HG03565 (cell line): Measurements from ENCODE around the gene TRA2B.

Experiments used
- ATAC-seq: cut with Tn5 transposase; IDR thresholded peaks from one replicate; pipeline ENCODE4 v1.9.1; 2021; ENCODE audit warnings: mild to moderate bottlenecking, moderate library complexity; ENCODE audit not compliant: unreplicated experiment

Gene TRA2B

DNA sequence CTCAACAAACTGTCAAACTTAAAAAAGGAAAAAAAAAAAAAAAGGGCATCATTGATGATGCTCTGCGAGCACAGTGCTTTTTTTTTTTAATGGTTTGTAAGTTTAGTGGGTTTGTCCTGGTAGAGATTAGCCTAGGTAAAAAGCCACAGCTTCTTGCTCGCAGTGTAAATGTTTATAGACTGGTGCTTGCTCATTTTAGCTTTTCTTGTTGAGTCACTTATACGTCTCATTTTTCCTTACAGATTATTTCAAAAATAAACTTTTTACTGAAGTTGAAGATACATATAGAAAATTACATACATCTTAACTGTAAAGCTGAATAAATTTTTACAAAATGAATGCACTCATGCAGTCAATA is 16.5 kb upstream of the TRA2B start:
- no peak for ATAC-seq

DNA sequence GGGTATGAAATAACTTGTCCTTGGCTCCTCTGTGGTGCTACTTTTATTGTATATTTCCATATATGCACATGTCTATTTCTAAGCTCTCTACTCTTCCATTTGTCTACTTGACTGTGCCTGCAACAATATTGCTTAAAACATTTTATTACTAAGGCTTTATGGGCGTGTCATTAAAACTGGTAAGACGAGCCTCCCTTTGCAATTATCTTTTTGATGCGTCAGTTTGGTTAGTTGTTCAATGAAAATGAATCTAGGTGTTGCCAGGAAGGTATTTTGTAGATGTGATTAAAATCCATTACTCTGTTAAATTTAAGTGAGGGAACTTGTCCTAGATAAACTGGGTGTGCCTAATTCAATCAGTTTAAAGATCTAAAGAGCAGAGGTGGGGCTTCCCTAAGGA is 12.9 kb upstream of the TRA2B start:
- ATAC-seq = no peak

DNA sequence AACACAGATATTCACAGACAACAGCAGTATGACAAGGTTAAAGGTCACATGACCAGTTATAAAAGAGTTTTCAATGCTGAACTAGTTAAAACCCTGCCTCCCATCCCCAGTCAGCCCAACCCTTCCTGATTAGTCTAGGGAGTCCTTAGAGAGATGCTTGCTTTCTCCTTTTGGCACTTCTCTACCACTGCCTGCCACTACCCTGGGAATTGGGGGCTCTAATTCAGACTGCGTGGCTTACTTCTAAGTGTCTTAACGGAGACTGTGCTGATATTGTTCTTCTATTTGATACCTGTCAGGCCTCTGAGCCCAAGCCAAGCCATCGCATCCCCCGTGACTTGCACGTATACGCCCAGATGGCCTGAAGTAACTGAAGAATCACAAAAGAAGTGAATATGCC is 11.7 kb upstream of the TRA2B start:
- no peak for ATAC-seq

DNA sequence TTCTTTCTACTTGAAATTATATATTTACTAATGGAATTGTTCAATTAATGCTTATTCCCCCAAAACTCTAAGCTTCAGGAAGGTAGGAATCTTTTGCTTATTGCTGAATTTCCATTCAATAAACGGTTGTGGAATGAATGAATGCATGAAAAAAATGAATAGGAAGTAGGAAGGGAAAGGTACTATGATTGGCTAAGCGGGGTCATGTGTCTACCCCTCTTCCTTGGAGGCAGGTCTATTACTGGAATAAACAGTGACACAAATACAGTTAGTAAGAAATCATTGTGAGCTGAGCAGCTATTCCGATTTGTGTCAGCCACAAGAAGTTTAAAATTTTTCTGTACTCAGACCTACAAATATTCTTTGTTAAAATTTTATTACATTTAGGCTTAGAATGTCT is 10.5 kb upstream of the TRA2B start:
- no peak for ATAC-seq

DNA sequence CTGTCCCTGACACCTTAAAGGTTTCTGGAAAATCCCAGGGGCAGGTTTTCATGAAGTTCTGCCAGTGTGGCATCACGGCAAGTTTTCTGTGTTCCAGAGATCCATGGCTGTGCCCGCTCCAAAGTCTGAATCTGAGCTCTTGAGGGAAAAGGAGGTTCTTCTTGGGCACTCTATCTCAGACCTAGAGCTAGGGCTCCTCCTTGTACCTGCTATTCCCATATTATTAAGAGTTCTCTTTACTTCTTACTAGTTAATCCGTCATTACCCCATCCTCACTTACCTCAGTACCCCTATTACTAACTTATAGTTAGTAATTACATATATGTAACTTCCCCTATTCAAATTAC is 5.9 kb upstream of the TRA2B start:
- ATAC-seq = no peak

DNA sequence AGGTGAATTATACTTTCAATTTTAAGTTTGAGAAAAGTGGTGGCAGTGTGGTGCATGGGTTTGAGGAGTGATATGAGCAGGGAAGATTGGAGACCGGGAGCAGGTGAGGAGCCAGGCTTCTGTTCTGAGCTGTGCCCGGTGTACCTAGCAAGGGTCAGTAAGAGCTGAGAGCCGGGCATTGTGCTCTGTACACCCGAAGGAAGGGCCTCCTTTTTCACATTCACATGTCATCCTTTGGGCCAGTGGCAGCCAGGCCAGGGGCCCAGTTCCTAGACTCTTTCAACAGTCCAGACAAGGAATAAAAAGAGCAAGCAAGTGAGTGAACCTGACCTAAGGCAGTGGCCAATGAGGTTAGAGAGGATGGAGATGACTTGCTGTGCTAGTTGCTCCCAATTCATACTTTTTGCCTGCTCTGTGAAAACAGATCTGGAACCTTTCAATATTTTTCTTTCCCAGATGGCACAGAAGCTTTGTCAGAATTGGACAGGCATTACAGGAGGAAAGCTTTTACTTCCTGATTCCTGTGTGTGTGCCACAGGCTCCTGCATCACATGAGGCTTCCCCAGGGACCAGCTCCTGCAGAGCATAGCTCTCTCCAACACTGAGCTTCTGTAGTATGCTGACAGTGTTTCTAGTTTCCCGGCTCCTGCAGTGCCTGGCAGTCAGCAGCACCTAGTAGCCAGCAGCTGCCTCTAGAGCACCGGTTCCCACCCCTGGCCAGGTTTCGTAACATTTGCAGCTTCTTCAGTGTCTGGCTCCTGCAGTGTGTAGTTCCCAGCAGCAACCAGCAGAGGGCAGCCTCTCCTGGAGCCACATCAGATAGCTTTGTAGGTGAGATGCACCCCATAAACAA is 5.3 kb upstream of the TRA2B start:
- peak; percentile 82 for ATAC-seq

DNA sequence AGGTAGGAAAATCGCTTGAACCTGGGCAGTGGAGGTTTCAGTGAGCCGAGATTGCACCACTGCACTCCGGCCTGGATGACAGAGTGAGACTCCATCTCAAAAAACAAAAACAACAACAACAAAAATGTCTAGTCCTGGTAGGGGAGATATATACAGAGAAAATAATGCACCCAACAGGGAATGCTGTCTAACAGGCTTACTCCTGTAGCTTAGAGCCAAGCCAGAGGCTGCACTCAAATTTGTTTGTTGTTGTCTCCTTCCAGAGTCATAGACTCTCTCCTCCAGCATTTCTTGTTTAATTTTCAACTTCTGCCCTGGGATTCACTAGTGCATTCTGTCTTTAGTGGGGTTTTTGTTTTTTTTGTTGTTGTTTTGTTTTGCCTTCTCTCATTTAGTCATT is 4.6 kb upstream of the TRA2B start:
- no peak for ATAC-seq

DNA sequence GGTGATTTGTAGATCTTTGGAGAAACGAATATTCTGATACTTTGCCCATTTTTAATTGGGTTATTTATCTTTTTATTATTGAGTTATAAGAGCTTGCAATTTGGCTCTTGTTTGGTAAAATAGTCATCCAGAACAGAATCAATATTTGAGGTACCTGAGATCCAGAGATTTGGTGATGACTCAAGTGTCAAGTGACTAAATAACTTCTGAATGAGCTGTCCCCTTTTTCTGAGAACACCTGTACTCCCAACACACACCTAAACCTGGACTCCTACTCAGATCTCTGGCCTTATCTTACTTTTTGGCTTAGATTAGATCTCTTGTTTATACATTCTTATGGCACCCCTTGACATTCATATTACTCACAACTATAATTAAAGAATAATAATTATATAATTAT is 3.1 kb upstream of the TRA2B start:
- ATAC-seq = no peak

DNA sequence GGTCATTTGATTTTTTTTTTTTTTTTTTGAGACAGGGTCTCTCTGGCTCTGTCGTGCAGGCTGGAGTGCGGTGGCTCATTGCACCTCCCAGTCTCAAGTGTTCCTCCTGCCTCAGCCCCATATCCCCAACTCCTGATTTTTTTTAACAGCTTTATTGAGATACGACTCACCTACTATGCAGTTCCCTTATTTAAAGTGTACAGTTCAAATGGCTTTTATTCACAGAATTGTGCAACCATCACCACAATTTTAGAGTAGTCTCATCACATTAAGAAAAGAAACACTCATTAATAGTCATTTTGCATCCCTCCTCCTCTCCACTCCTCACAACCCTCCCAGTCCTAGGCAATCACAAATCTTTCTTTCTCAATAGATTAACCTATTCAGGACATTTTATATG is 1.9 kb upstream of the TRA2B start:
- ATAC-seq = no peak

DNA sequence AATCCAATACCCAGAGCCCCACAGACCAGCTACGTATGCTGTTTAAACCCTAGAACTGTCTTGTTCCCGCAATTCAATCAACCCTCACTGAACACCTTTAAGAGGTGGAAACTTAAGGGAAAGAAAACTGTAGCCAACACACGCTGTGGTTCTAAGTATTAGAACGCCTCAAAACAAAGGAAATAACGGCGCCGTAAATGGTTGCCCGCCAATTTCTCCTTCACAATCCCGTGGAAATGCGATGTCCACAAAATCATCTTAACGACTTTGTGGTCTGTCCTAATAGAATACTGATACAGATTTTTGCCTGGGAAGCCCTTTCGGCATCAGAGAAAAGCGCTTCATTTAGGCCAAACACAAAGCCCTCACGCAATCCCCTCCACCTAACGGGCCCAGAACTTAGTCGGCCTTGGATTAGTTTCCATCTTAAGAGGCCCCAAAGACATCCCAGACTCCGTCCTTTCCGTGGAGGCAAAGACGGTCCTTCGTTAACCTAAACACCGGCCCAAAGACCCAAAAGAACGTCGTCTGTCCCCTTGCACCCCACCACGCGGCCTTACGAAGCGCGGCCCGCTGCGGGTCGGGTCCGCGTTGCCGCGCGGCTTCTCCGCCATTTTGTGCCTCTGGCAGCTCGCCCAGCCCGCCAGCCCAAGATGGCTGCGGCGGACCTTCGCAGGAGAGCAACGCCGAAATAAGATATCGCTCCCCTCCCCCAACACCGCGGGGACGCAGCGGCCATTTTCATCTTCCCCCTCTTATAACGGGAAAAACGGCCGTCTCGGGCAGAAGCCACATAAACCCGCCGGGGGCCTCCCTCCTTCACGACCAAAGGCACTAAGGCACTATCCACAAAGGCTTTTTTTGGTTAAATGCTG is 763 bp downstream of the TRA2B start:
- ATAC-seq = peak; percentile 24

DNA sequence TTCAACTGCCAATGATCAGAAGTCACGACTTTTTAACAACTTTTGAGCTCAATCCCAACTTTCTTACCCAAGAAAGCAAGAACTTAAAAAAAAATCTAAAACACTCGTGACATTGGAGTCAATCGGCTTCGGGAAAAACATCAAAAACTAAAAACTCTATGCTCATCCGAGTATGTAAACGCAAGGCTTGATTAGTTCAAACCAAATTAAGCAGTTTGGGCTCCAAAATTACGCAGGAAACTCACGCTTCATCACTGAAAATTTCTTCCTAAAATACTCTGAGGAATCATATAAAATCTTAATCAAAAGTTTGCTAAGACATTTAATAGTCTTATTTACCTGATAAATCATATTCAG is 1.6 kb downstream of the TRA2B start:
- ATAC-seq = no peak

DNA sequence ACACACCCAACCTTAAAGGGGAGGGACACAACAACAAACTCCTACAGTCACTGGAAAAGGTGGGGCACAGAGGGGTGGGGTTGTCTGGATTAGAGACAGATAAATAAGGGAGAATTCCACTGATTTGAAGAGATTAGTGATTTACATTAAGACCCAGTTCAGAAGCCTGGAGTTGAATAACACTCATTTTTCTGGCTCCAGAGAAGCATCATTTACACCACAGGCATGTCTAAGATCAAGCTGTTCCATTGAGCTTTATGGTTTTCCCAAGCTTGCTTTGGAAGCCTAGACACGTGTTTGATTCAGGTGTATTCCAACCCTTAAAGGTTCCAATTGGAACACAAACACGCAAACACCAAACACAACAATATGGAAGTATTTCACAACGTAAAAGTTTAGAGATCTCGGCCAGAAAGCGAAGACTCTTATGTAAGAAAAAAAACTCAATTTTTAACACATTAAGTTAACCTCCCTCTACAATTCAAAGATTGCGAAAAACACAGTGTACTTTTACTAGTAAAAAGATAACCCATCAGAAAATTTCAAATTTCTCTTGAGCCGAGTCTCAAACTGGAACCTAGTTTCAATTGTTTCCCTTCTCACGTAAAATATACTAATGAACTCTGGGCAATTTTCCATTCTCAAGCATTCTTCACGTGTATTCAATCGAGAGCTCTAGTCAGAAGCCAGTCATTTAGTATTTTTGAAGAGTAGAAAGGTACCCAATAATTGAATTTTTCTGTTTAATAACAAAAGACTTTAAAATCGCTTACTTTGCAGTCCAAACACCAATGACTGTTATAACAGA is 2.1 kb downstream of the TRA2B start:
- no peak for ATAC-seq

DNA sequence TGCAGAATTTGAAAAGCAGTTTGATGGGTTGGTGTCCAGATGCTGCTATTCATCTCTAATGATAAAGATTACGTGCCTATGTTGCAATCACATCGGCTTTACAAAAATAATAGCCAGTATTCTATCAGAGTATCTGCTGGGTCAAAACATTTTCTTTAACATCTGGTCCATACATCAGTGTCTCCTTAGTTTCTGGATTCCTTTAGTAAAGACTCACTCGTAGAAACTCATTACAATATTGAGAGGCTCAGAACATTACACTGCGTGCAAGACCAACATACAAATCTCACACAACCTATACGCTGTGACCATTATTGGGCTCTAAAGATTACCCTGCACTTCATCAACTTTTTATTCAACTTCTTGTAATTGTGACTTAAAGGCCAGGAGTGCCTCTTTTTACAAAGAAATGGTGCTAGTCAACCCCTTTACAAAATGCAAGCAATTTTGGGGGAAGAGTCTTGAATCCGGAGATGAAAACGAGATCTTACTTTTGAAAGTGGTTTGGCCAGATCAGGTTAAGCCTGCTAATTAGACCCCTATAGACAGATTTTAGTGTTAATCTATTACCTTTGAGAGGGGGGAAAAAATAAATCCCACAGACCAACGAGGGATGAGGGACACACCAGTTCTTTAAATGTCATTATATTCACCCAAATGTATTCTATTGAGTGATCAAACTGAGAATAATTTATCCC is 2.9 kb downstream of the TRA2B start:
- no peak for ATAC-seq

DNA sequence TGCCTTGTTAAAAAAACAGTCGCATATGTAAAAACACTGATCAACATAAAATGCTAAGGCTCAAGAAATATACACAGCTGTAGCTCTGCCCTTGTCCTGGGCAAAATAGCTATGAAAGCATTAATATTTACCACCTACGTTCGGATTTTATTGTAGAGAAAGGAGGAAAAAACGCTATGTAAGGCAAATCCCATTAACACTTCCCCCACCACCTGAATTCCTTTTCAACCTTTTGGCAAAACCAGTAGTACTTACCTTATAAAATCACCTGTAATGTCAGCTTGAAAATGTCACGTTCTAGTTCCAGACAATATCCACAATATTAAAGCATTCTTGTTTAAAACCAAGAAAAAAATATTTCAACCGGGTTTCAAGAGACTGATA is 3.6 kb downstream of the TRA2B start:
- ATAC-seq = no peak

DNA sequence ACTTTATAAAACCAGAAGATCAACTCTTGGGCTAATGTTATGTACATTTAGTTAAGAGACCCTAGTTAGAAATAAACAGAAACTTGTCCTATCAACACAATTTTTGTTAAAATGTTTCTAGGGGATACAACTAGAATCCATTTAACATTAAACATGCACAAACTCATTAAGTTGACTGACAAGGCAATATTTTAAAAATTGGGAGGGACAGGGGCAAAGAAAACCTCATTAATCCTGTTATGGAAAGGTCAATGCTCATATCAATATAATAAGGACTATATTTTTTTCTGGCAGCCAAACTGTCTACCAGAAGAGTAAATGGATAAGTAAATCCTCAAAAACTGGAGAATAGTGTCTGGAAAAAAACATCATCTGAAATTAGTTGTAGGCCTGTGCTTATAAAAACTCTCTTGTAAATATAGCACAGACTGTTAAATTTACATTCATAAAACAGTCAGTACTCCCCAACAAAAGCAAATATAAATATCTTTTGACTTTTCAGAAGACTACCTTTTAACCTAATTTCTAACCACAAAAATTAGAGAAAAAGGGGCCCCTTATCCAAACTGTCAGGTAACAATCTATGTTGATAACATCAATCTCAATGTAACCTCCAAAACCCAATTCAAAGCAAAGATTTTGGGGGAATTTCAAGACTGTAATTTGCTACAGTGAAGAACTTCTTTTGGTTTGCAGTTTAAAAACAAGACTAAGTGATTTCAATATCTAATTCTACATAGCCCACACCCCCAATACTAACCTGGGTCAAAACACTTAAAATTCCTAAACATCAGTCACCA is 4.2 kb downstream of the TRA2B start:
- ATAC-seq = no peak

DNA sequence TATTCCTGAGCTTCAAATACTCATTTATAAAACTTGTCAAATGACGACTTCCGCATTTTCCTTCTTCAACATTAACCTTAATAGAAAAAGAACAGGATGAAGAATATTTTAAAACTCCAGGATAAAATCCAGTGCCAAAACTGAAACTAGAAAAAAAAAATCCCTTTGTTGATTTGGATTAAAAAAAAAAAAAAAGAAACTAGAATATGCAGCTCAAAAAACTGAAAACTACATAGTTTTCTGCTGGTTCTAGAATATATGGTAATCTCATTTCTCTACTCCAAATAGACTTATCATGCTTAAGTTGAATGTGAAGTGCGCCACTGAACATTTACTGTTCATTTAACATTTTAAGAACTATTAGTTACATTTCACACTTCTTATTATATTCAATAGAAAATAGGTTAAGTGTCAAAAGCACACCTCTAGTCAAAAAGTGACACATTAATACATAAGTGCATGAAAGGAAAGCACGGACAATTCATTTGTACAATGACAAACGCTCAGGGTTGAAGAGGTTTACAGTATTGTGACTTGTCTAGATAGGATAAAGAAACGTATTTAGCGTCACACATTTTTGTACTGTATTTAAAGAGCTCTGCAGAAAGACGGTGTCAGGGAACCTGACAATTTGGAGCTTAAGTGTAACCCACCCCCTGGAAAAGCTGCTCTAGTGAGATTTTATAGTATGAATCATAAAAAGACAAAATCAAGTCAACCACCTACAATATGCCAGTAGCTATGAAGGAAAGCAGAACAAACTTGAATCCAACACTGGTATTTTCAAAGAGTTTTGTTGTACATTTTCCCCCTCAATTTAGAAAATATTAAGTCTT is 5.8 kb downstream of the TRA2B start:
- ATAC-seq = no peak

DNA sequence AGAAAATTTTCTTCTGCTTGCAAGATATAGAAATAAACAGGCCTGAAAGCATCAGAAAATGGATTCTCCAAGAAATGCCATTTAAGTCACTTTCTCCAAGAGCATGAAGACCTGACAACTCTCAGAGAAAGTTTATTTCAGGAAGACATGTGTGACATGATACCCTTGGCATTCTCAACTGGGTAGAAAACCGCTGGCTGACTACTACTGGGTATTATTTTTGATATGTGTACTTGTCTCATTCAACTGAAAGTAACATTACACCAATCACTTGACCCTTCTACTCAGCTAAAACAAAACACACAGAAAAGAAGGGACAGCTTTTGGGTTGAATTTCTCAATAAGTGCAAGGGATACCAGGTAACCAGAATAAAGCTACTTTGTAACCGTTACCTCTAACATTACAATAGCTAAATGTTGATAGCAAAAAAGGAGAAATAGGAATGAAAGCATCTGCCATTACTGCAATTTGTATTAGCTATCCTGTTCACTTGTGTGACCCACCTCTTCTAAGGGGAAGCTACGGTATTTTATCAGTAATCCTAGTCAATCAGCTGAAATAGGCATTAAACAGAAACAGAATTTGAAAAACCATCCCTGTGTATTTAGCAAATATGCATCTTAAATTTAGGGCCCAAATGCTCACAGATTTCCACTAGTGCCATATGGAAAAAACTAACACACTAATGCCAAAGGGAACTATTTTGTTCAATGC is 7.3 kb downstream of the TRA2B start:
- ATAC-seq = no peak

DNA sequence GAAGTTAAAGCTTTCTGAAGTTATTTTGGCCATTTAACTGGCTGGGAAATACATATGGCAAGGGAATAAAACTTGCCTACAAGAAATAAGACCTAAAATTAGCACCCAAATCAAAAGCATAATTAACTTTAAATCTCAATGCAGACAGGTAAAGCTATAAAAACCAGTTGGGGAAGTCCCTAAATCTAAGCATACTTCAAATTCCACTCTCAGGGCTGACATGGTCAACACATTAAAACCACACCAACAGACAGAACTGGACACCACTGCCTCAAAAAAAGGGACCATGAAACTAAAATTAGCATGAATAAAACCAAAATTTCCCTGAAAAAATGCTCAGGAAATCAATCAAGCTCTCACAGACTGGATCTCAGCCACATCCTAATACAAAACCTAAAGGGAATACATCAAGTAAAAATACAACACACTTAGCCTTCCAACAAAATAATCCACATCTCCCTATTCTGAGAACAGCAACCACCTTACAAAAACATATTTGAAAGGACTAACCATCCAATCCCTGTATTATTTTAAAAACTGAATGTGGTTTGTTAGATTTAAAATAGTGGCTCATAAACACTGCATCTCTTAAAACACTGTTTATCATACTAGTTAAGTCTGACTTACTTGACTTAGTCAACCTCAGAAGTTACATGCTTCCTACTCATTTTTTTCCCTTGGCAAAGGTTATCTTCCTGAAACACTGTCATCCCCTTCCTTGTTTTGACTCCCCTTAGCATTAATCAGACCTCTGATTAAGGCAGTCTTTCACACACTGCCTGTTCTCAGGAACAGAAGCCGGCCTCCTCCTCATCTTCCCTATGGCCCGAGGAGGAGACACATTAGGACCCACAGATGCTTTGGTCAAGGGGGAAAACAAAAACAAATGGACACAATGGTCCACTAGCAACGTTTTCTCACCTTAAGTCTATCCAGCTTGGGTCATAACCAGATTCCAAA is 8.3 kb downstream of the TRA2B start:
- ATAC-seq = no peak
